GM18858 (cell line): ENCODE data around the gene MARCOL.

Experiments used
- ATAC-seq: cut with Tn5 transposase; IDR thresholded peaks from one replicate; pipeline ENCODE4 v1.9.1; 2021; ENCODE audit not compliant: unreplicated experiment

MARCOL gene

GRCh38 chr5:148238418-148238794 lies at the start of gene MARCOL:
MARCOL (plus strand) TSS chr5:148238525; CDS start chr5:148238598, 73 bp downstream.
- no peak for ATAC-seq

- ATAC-seq: no peak
Observed at GRCh38 chr5:148191010-148191409, 47.3 kb upstream of the MARCOL start.

- no peak for ATAC-seq
Observed at GRCh38 chr5:148193202-148193601, 45.1 kb upstream of the MARCOL start.

- no peak for ATAC-seq
Observed at GRCh38 chr5:148201151-148201550, 37.2 kb upstream of the MARCOL start.

GRCh38 chr5:148202531-148203203 lies 35.7 kb upstream of the MARCOL start, which contains the start of gene SPINK6:
SPINK6 (plus strand) TSS chr5:148203042; CDS start chr5:148203097, 55 bp downstream.
- ATAC-seq: no peak

GRCh38 chr5:148205044-148205806 lies 33.1 kb upstream of the MARCOL start:
- ATAC-seq: no peak

- no peak for ATAC-seq
Observed at GRCh38 chr5:148205865-148206264, 32.5 kb upstream of the MARCOL start.

GRCh38 chr5:148206620-148207019 lies 31.7 kb upstream of the MARCOL start:
- no peak for ATAC-seq

- ATAC-seq: no peak
Observed at GRCh38 chr5:148208226-148208625, 30.1 kb upstream of the MARCOL start.

- no peak for ATAC-seq
Observed at GRCh38 chr5:148209151-148209770, 29.1 kb upstream of the MARCOL start.

GRCh38 chr5:148214665-148215185 lies 23.6 kb upstream of the MARCOL start:
- ATAC-seq: no peak

GRCh38 chr5:148221508-148221907 lies 16.8 kb upstream of the MARCOL start:
- no peak for ATAC-seq

- no peak for ATAC-seq
Observed at GRCh38 chr5:148224117-148224742, 14.1 kb upstream of the MARCOL start.

GRCh38 chr5:148228392-148228984 lies 9.8 kb upstream of the MARCOL start:
- ATAC-seq: no peak

- ATAC-seq: no peak
Observed at GRCh38 chr5:148229840-148230239, 8.5 kb upstream of the MARCOL start.

GRCh38 chr5:148230240-148230639 lies 8.1 kb upstream of the MARCOL start:
- ATAC-seq: no peak

GRCh38 chr5:148237785-148238417 lies 424 bp upstream of the MARCOL start:
- no peak for ATAC-seq

- ATAC-seq: no peak
Observed at GRCh38 chr5:148248894-148249293, 10.6 kb downstream of the MARCOL start.

- no peak for ATAC-seq
Observed at GRCh38 chr5:148255456-148255855, 17.1 kb downstream of the MARCOL start.

- ATAC-seq: no peak
Observed at GRCh38 chr5:148259288-148259687, 21.0 kb downstream of the MARCOL start.
